Heart left ventricle (tissue), 16 donors: Measurements from ENCODE around the gene CRIM1. TPM values are rescaled to one million over a fixed set of nuclear protein-coding genes. Genes with fewer than 3 reads are reported as not detected.

ENCODE experiments used
- ATAC-seq, 4 donors: fragments of 200-7000 bp; cut with Tn5 transposase; one replicate each; pipeline ENCODE4 v1.9.1; 2020 to 2022; ENCODE audit warnings: moderate library complexity in 4 of 4, mild to moderate bottlenecking in 3 of 4, moderate number of reproducible peaks in 1 of 4
- DNase-seq, 5 donors: peaks; one replicate each; pipeline ENCODE4 v3.0.0-alpha.2; 2020
- H3K27ac ChIP-seq, 12 donors: fragments of 200-600 bp; sonication (generic) in 4 of 12; one replicate each; pipeline versions ENCODE4 v1.5.0 to v1.8.0; 2016 to 2022; ENCODE audit warnings: mild to moderate bottlenecking in 2 of 12
- H3K27me3 ChIP-seq, 9 donors: fragments of 200-600 bp; sonication (generic) in 2 of 9; one replicate each; pipeline versions ENCODE4 v1.5.1 to v1.8.0; 2016 to 2022; ENCODE audit warnings: mild to moderate bottlenecking in 3 of 9
- H3K36me3 ChIP-seq, 9 donors: fragments of 200-600 bp; sonication (generic) in 2 of 9; one replicate each; pipeline versions ENCODE4 v1.5.0 to v1.8.0; 2018 to 2022; ENCODE audit warnings: mild to moderate bottlenecking in 2 of 9
- H3K4me1 ChIP-seq, 12 donors: fragments of 200-600 bp; sonication (generic) in 4 of 12; one replicate each; pipeline versions ENCODE4 v1.5.0 to v1.8.0; 2016 to 2022; ENCODE audit warnings: mild to moderate bottlenecking in 3 of 12
- H3K4me3 ChIP-seq, 12 donors: fragments of 200-600 bp; sonication (generic) in 4 of 12; one replicate each; pipeline versions ENCODE4 v1.5.0 to v1.8.0; 2017 to 2022; ENCODE audit warnings: mild to moderate bottlenecking in 9 of 12, moderate library complexity in 4 of 12
- H3K9me3 ChIP-seq, 12 donors: fragments of 200-600 bp; sonication (generic) in 4 of 12; one replicate each; pipeline versions ENCODE4 v1.5.0 to v1.8.0; 2016 to 2022; ENCODE audit warnings: mild to moderate bottlenecking in 1 of 12
- POLR2A ChIP-seq, 2 donors: fragments of 450-650 bp; IDR thresholded peaks; one replicate each; pipeline ENCODE4 v1.6.1; 2017; ENCODE audit warnings: antibody characterized with exemption in 2 of 2, mild to moderate bottlenecking in 2 of 2, moderate library complexity in 2 of 2
- WGBS, 4 donors: extraction: QIAGEN DNeasy Blood & Tissue Kit in 2 of 4; methylation state at CpG; one replicate each; pipeline versions ENCODE4 v1.1.5 to v1.1.7; 2013 to 2018; 5-methylcytosine and 5-hydroxymethylcytosine counted together
- intact Hi-C, 10 donors: fragments of 100-400 bp; cut with DNase I; formaldehyde crosslinking; loops; one replicate each; pipeline versions ENCODE4 v1.11.1 to v1.14.2; 2022
- polyA plus RNA-seq, 2 donors: library from polyadenylated mRNA; stranded (reverse); fragments of 200-250 nt; gene quantifications; one replicate each; pipeline ENCODE4 v1.2.3, GENCODE V29; 2013
- total RNA-seq, 9 donors: library from RNA; depleted of rRNA in 2 of 9; stranded (reverse); fragments of >200 nt in 2 of 9; fragmentation: NEBNext Ultra II Directional in 3 of 9; extraction: Animal tissue kit (Norgen Biotek cat#: 25700) in 3 of 9; gene quantifications; one replicate each; pipeline versions ENCODE4 v1.1.0 to v1.2.4, GENCODE V29; 2016 to 2023
- TF ChIP-seq, protein P1 (sequence below), 12 donors: fragments of 200-600 bp; sonication (generic) in 4 of 12; IDR thresholded peaks; one replicate each; pipeline versions ENCODE4 v1.5.0 to v1.8.0; 2018 to 2022; ENCODE audit warnings: antibody characterized with exemption in 12 of 12, mild to moderate bottlenecking in 5 of 12
- donor health status: ischemic (EF 13 %, LVEDD 7.1; RV severe dilation, severe dysfunction).
- donor health status: healthy with polysubstance abuse.
- donor health status: DM: no; HTN: yes; CAD: no.
- donor health status: DM: no; HTN: no; CAD: no.
- donor health status: ischemic (EF 25% LVEDD 6.9; RV normal size, moderate dysfunction).
- donor health status: ischemic (EF 25% LVEDD 5.7; RV mildly dilated, moderate dysfunction).
- donor health status: healthy.
- donor health status: DM: yes; HTN: yes; CAD: no.
- donor health status: ischemic (EF 35%, LVEDD 5.7; RV mildly dilated, moderate dysfunction).
- donor health status: nonischemic (EF 11% LVEDD 7.7; RV severe dilation, severe dysfunction).
- donor health status: DM: yes; HTN: yes; CAD: no.
- donor health status: PGD.
- donor health status: ischemic (EF 29% LVEDD 5.4; RV normal size, mild dysfunction).
- donor health status: nonischemic (EF 23%, LVEDD 6.1; RV moderate dilation, normal function).

Gene CRIM1
- total and polyA plus RNA-seq, 11 donors = 14.7 to 120 (median 81.8) TPM

DNA sequence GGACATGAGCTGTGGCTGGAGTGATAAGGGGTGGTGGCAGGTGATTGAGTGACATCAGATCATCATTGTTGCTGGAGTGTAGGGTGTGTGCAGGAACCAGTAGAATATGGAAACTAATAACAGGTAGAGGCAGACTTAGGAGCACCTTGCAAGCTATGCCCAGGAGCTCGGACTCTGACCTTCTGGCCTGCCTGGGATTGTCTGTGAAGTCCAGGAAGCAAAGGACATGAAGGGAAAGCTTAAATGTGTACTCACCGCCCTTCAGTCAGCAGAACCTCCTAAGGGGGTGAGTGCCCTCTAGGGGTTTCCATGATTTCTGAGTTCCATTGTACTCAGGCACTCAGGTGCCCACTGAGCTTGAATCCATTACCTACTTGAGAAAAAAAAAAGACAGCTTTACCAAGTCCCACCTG is 104.2 kb downstream of the CRIM1 start:
- Histone ChIP-seq H3K9me3 (no peaks in the 10 kb centered on the region), H3K36me3 (peaks cover 0 to 29% (median 4%) of the 10 kb centered on the region in 9 donors), H3K4me3 (no peak overlapping the region), H3K4me1 (peaks cover 6 to 78% (median 53%) of the 10 kb centered on the region in 12 donors), H3K27ac (peak overlapping the region in 1 of 12 donors; percentile 14), H3K27me3 (no peaks in the 10 kb centered on the region)
- TF ChIP-seq, protein P1, sequence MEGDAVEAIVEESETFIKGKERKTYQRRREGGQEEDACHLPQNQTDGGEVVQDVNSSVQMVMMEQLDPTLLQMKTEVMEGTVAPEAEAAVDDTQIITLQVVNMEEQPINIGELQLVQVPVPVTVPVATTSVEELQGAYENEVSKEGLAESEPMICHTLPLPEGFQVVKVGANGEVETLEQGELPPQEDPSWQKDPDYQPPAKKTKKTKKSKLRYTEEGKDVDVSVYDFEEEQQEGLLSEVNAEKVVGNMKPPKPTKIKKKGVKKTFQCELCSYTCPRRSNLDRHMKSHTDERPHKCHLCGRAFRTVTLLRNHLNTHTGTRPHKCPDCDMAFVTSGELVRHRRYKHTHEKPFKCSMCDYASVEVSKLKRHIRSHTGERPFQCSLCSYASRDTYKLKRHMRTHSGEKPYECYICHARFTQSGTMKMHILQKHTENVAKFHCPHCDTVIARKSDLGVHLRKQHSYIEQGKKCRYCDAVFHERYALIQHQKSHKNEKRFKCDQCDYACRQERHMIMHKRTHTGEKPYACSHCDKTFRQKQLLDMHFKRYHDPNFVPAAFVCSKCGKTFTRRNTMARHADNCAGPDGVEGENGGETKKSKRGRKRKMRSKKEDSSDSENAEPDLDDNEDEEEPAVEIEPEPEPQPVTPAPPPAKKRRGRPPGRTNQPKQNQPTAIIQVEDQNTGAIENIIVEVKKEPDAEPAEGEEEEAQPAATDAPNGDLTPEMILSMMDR (IDR thresholded peaks at IDR 0.05) = peak in 11 of 12 donors; percentile 17 to 70 (median 50)
- TF ChIP-seq POLR2A (IDR thresholded peaks at IDR 0.05) = no peak
- 31 to 59% (median 42%) methylated on average over 2 of the region's 2 CpGs for WGBS, 4 donors
- ATAC-seq (peak in 3 of 4 donors; percentile 52 to 71 (median 61)), DNase-seq (peak in 3 of 5 donors; percentile 25 to 36 (median 35))
- intact Hi-C loops = loop anchor here in 9 of 10 donors (2.0 to 5.0 kb wide), 7 partner anchors 33 to 203 kb away; partner anchors contain the start of gene CRIM1 (in 4 of the 9)

DNA sequence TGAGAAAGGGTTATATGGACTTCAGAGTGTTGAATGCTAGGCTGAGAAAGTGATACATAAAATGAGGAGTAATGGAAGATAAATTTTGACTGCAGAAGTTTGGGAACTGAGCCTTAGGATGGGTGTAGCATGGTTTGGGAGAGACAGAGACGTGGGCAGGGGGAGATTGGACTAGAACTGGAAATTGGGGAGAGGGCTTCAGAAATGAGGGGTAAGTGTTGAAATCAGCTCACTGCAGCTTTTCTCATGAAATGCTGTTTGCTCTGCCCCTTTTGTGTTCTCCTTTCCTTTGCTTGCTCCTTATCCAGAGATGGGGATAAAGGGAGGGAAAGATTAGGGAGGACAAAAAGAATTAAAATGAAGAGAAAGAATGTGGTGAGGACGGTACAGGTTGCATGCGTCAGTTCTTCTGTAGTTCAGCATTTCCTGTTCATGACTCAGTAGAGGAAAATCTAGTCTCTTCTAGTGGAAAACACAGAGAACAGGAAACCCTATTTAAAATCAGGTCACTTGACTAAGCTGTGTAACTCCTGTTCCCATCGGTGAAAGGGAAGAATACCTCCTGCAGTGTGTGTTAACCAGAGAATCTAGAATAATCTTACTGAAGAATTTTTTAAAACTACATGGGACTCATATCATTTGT is 105.6 kb downstream of the CRIM1 start:
- Histone ChIP-seq H3K4me1 (peaks cover 3 to 67% (median 38%) of the 10 kb centered on the region in 12 donors), H3K27ac (peak overlapping the region in 5 of 12 donors; percentile 8 to 50 (median 31)), H3K27me3 (no peaks in the 10 kb centered on the region), H3K36me3 (peaks cover 0 to 39% (median 9%) of the 10 kb centered on the region in 9 donors), H3K4me3 (no peak overlapping the region), H3K9me3 (no peaks in the 10 kb centered on the region)
- ATAC-seq (peak in 3 of 4 donors; percentile 37 to 57 (median 37)), DNase-seq (no peak)
- intact Hi-C loops = loop anchor here in 3 of 10 donors (2.0 to 5.0 kb wide), 2 partner anchors 104 to 201 kb away; no protein-coding TSS in a partner anchor
- TF ChIP-seq, protein P1 (IDR thresholded peaks at IDR 0.05) = no peak
- no peak for TF ChIP-seq POLR2A (IDR thresholded peaks at IDR 0.05)
- WGBS, 4 donors = 49 to 62% (median 58%) methylated on average over 4 of the region's 4 CpGs

DNA sequence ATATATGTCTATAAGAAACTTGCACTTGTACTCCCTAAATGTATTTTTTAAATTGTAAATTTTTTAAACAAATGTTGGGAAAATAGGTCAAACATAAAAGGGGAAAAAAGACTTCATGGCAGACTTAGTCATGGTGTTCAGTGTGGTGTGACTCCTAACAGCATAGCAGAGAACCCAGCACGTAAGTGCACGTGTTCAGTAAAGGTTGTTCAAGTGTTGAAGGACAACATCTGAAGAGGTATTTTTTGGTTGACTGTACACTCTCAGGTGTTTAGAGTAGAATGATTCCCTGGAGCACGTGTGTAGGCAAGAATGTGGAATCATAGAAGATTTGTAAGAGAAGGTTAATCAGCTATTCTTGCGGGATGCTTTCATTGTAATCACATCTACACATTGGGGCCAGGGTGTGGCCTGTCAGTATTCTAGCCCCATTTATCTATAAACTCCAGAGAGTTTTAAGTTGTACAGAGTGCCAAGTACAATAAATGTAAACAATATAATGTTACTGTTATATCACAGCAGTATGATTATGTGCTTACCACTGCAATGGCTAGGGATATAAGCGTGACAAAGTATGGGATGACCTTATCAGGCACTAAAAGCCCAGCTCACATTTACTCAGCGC is 106.8 kb downstream of the CRIM1 start:
- Histone ChIP-seq H3K4me3 (no peak overlapping the region), H3K9me3 (no peaks in the 10 kb centered on the region), H3K4me1 (peaks cover 0 to 55% (median 26%) of the 10 kb centered on the region in 12 donors), H3K27ac (peak overlapping the region in 1 of 12 donors; percentile 44), H3K36me3 (peaks cover 0 to 52% (median 13%) of the 10 kb centered on the region in 9 donors), H3K27me3 (no peaks in the 10 kb centered on the region)
- DNase-seq = no peak
- no peak for TF ChIP-seq POLR2A (IDR thresholded peaks at IDR 0.05)
- TF ChIP-seq, protein P1 (IDR thresholded peaks at IDR 0.05) = no peak
- WGBS, 4 donors = 88 to 96% (median 95%) methylated on average over 6 of the region's 6 CpGs
- intact Hi-C loops = loop anchor here in 1 of 10 donors (5.0 kb wide), 1 partner anchor 200 kb away; no protein-coding TSS in a partner anchor
- ATAC-seq = no peak

DNA sequence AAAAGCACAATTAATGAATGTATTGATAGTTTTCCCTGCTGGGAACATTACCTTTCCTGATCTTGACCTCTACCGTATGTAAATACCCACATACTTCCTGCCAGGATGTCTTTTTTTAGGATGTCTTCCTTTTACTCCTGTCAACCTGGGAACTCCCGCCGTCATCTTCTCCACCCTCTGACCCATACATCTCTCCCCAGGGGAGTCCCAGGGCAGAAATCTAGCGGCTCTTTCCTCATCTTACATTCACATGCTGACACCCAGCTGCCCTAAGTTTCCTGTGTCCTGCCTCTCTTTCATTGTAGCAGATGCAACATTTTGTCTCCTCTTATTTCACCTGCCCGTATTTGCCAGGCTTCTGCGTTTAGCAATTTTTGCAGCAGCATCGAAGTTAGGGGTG is 107.8 kb downstream of the CRIM1 start:
- Histone ChIP-seq H3K9me3 (no peaks in the 10 kb centered on the region), H3K4me3 (no peak overlapping the region), H3K4me1 (peaks cover 0 to 49% (median 19%) of the 10 kb centered on the region in 12 donors), H3K36me3 (peaks cover 0 to 56% (median 13%) of the 10 kb centered on the region in 9 donors), H3K27me3 (no peaks in the 10 kb centered on the region), H3K27ac (no peak overlapping the region)
- TF ChIP-seq, protein P1 (IDR thresholded peaks at IDR 0.05) = no peak
- TF ChIP-seq POLR2A (IDR thresholded peaks at IDR 0.05) = no peak
- DNase-seq (no peak), ATAC-seq (no peak)
- intact Hi-C loops = loop anchor here in 1 of 10 donors (5.0 kb wide), 1 partner anchor 199 kb away; no protein-coding TSS in a partner anchor
- WGBS, 4 donors = 65 to 79% (median 72%) methylated on average over 7 of the region's 7 CpGs
